Right atrium auricular region (tissue), 2 donors: Measurements from ENCODE around the gene DDAH2. TPM values are rescaled to one million over a fixed set of nuclear protein-coding genes. Genes with fewer than 3 reads are reported as not detected.

ENCODE experiments used
- DNase-seq: peaks from one replicate; pipeline ENCODE4 v3.0.0-alpha.2; 2019; ENCODE audit warnings: low spot score
- H3K27ac ChIP-seq, 2 donors: fragments of 200-600 bp; sonication (generic); 1 replicate in 1 of 2; 2 replicates in 1 of 2; pipeline ENCODE4 v1.5.1; 2016 to 2019
- H3K27me3 ChIP-seq, 2 donors: fragments of 200-600 bp; sonication (generic); one replicate each; pipeline versions ENCODE4 v1.5.1 to v1.6.0; 2017 to 2019
- H3K36me3 ChIP-seq: fragments of 200-600 bp; sonication (generic); one replicate; pipeline ENCODE4 v1.5.1; 2016
- H3K4me1 ChIP-seq, 2 donors: fragments of 200-600 bp; sonication (generic); one replicate each; pipeline versions ENCODE4 v1.5.1 to v1.6.0; 2017 to 2019
- H3K4me3 ChIP-seq, 2 donors: fragments of 200-600 bp; sonication (generic); 1 replicate in 1 of 2; 2 replicates in 1 of 2; pipeline ENCODE4 v1.5.1; 2017 to 2019; ENCODE audit warnings: mild to moderate bottlenecking in 1 of 2, moderate library complexity in 1 of 2
- H3K9me3 ChIP-seq, 2 donors: fragments of 200-600 bp; sonication (generic); one replicate each; pipeline ENCODE4 v1.5.1; 2019
- total RNA-seq, 2 donors: library from RNA; depleted of rRNA; stranded (reverse); fragments of >200 nt; gene quantifications; one replicate each; pipeline ENCODE4 v1.1.0, GENCODE V29; 2016
- TF ChIP-seq, protein P1 (sequence below), 2 donors: fragments of 200-600 bp; sonication (generic); IDR thresholded peaks; one replicate each; pipeline ENCODE4 v1.5.1; 2019; ENCODE audit warnings: antibody characterized with exemption in 2 of 2

The DDAH2 gene
- total RNA-seq, 2 donors from 2014 or later = 53.5 to 93.3 TPM

- DNase-seq = no peak
- H3K4me1 ChIP-seq = peaks cover 0 to 57% of the 10 kb centered on the region in 2 donors
- peaks cover 19% of the 10 kb centered on the region for H3K36me3 ChIP-seq
- no peaks in the 10 kb centered on the region for H3K9me3 ChIP-seq
- peak overlapping the region; percentile 93 to 96 for H3K27ac ChIP-seq
- no peaks in the 10 kb centered on the region for H3K27me3 ChIP-seq
- TF ChIP-seq, protein P1, sequence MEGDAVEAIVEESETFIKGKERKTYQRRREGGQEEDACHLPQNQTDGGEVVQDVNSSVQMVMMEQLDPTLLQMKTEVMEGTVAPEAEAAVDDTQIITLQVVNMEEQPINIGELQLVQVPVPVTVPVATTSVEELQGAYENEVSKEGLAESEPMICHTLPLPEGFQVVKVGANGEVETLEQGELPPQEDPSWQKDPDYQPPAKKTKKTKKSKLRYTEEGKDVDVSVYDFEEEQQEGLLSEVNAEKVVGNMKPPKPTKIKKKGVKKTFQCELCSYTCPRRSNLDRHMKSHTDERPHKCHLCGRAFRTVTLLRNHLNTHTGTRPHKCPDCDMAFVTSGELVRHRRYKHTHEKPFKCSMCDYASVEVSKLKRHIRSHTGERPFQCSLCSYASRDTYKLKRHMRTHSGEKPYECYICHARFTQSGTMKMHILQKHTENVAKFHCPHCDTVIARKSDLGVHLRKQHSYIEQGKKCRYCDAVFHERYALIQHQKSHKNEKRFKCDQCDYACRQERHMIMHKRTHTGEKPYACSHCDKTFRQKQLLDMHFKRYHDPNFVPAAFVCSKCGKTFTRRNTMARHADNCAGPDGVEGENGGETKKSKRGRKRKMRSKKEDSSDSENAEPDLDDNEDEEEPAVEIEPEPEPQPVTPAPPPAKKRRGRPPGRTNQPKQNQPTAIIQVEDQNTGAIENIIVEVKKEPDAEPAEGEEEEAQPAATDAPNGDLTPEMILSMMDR (IDR thresholded peaks at IDR 0.05) = no peak
- H3K4me3 ChIP-seq = no peak overlapping the region
These were observed 8.4 kb upstream of the DDAH2 start for GRCh38 chr6:31737315-31737990.

DNA sequence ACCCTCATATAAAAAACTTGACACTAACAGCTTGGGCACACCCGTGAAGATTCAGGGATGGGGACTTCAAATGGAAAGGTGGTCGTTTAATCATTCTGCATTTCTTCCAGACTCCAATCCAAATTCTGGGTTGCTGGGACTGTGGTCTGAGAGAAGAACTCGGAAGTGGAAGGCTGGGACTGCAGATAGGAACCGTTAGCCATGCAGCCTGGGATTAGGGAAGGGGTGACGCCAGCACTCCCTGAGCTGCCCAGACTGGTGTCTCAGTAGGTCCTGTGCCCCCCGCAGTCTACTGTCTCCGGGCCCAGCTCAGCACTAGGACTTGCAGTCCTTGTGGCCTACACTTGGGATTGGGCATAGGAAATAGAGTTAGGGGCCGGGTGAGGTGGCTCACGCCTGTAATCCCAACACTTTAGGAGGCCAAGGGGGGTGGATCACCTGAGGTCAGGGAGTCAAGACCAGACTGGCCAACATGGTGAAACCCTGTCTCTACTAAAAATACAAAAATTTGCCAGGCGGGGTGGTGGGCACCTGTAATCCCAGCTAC, 7.7 kb upstream of the DDAH2 start:
- Histone ChIP-seq H3K27ac (peak overlapping the region; percentile 93 to 96), H3K9me3 (no peaks in the 10 kb centered on the region), H3K4me1 (peaks cover 0 to 57% of the 10 kb centered on the region in 2 donors), H3K4me3 (peak overlapping the region; percentile 72), H3K36me3 (peaks cover 25% of the 10 kb centered on the region), H3K27me3 (no peaks in the 10 kb centered on the region)
- TF ChIP-seq, protein P1 (IDR thresholded peaks at IDR 0.05) = no peak
- peak; percentile 60 for DNase-seq

DNA sequence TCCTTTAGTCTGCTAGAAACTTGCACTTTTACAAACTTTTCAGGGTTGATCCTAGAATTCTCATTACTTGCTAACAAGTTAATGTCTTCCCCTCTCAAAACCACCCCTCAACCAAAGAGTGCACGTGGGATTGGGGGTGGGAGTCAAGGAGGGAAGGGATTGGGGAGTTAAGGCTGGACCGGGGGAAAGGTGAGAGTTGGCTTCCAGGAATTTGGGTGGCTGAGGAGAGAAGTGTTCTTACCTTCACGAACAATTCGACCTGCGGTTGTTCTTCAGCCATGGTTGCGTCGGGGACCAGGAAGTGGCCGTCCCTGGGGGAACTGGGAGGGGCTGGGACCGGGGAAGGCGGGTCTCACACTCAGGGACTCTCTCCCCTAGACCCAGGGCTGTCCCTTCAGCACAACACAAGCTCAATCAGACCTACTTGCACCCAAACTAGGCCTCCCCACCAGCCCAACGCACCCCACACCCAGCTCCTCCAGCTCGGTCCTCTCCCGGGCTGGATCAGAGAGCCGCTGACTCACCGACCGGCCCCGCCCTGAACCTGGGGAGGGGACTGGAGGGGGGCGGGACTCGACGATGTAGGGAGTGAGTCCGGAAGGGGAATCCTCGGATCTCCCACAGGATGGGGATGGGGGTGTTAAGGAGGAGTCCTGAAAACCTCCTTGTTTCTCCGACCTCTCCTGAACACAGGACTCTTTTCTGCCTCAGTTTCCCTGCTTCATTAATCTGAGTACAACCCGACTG, 7.1 kb upstream of the DDAH2 start, which contains the start of gene CLIC1:
TSS of gene CLIC1 (minus strand) at position 510 of the 747 bp plus-strand sequence. CDS start at position 280, 230 bp downstream.
- no peaks in the 10 kb centered on the region for H3K9me3 ChIP-seq
- TF ChIP-seq, protein P1 (IDR thresholded peaks at IDR 0.05) = no peak
- DNase-seq = peak; percentile 94
- peaks cover 0 to 57% of the 10 kb centered on the region in 2 donors for H3K4me1 ChIP-seq
- peak within 1 kb of the TSS; percentile 93 to 96 for H3K27ac ChIP-seq
- peak within 1 kb of the TSS; percentile 72 for H3K4me3 ChIP-seq
- H3K27me3 ChIP-seq = no peaks in the 10 kb centered on the region
- peaks cover 32% of the 10 kb centered on the region for H3K36me3 ChIP-seq

- no peaks in the 10 kb centered on the region for H3K9me3 ChIP-seq
- peaks cover 0 to 59% of the 10 kb centered on the region in 2 donors for H3K4me1 ChIP-seq
- TF ChIP-seq, protein P1 (IDR thresholded peaks at IDR 0.05) = no peak
- peak overlapping the region; percentile 93 to 96 for H3K27ac ChIP-seq
- DNase-seq = peak; percentile 75
- no peaks in the 10 kb centered on the region for H3K27me3 ChIP-seq
- H3K36me3 ChIP-seq = peaks cover 42% of the 10 kb centered on the region
- H3K4me3 ChIP-seq = peak overlapping the region; percentile 72
These were observed 5.8 kb upstream of the DDAH2 start for GRCh38 chr6:31734821-31735406.

DNA sequence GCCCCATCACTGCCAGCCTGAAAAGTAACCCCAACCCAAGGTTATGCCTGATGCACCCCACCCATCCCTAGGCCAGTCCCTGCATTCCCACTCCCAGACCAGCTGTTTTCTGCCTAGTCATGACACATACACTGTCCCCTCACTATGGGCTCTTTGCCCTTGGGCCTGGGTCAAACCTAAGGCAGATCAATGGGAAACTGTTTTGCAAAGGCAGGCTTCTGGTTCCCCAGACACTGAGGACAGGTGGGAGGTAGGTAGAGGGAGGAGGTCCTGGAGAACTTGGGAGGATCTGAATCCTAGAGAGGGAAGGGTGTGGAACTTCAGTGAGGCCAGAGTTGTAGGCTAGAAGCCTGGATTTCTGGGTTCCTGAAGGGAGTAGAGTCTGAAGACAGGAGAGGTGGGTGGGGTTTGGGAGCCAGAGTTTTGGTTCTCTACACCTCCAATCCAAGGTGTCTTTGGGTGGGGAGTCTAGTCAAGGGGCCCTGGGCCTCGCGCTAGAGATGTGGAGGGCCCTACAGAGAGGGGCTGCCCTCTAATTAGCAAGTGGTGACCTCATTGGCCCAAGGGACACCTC, 5.2 kb upstream of the DDAH2 start:
- H3K4me3 ChIP-seq = peak overlapping the region; percentile 72
- no peak for DNase-seq
- TF ChIP-seq, protein P1 (IDR thresholded peaks at IDR 0.05) = no peak
- H3K27me3 ChIP-seq = no peaks in the 10 kb centered on the region
- peaks cover 0 to 56% of the 10 kb centered on the region in 2 donors for H3K4me1 ChIP-seq
- H3K9me3 ChIP-seq = no peaks in the 10 kb centered on the region
- peaks cover 42% of the 10 kb centered on the region for H3K36me3 ChIP-seq
- H3K27ac ChIP-seq = peak overlapping the region; percentile 93 to 96
